CD4-positive, alpha-beta memory T cell (primary cell): ENCODE results near the gene AIF1L. TPM values are rescaled to one million over a fixed set of nuclear protein-coding genes. Genes with fewer than 3 reads are reported as not detected.
"Not testable (repeated sequence)": the region's sequence is repeated elsewhere in the genome, so short reads cannot be mapped to it uniquely, and the experiment has no call there.

Experiments used
- CTCF ChIA-PET: fragments of 350-600 bp; sonication (Branson Sonifier 250); formaldehyde crosslinking; loops from one replicate; lab custom pipeline; 2021; ENCODE audit warnings: inconsistent platforms; ENCODE audit not compliant: partially characterized antibody; lab: Charles Lee
- POLR2A ChIA-PET: fragments of 350-600 bp; sonication (Branson Sonifier 250); formaldehyde crosslinking; loops from one replicate; lab custom pipeline; 2021; ENCODE audit not compliant: partially characterized antibody; lab: Charles Lee
- DNase-seq, 5 donors: peaks; one replicate each; pipeline versions ENCODE4 v3.0.0 to v3.0.0-alpha.2; 2020 to 2022; ENCODE audit warnings: mixed read lengths in 1 of 5
- H3K27ac ChIP-seq: one replicate; pipeline ENCODE4 v1.7.0; 2013; ENCODE audit warnings: low read depth, low read length
- H3K27me3 ChIP-seq: 2 replicates; pipeline ENCODE4 v1.7.0; 2013; ENCODE audit warnings: mild to moderate bottlenecking, low read length, moderate library complexity; ENCODE audit not compliant: insufficient read depth
- H3K36me3 ChIP-seq: 2 replicates; pipeline ENCODE4 v1.7.0; 2013; ENCODE audit warnings: mild to moderate bottlenecking, low read length, moderate library complexity; ENCODE audit not compliant: insufficient read depth
- H3K4me1 ChIP-seq: 2 replicates; pipeline ENCODE4 v1.7.0; 2013; ENCODE audit warnings: mild to moderate bottlenecking, low read length, moderate library complexity; ENCODE audit not compliant: insufficient read depth
- H3K4me3 ChIP-seq, 2 donors: one replicate each; pipeline ENCODE4 v1.7.0; 2013; ENCODE audit warnings: low read length in 2 of 2, mild to moderate bottlenecking in 1 of 2
- H3K9me3 ChIP-seq, 2 donors: one replicate each; pipeline ENCODE4 v1.7.0; 2013; ENCODE audit warnings: low read length in 2 of 2, control low read depth in 1 of 2; ENCODE audit not compliant: control insufficient read depth in 1 of 2
- H3K27ac Mint-ChIP-seq, 7 donors: one replicate each; pipeline ENCODE4 v1.8.0; 2020 to 2021; ENCODE audit warnings: mixed read lengths in 7 of 7, mild to moderate bottlenecking in 6 of 7, inconsistent platforms in 3 of 7, moderate library complexity in 3 of 7
- H3K27me3 Mint-ChIP-seq, 2 donors: one replicate each; pipeline ENCODE4 v1.8.0; 2020 to 2021; ENCODE audit warnings: mixed read lengths in 2 of 2
- H3K36me3 Mint-ChIP-seq, 2 donors: one replicate each; pipeline ENCODE4 v1.8.0; 2020 to 2021; ENCODE audit warnings: mixed read lengths in 2 of 2, inconsistent platforms in 1 of 2, mild to moderate bottlenecking in 1 of 2
- H3K4me1 Mint-ChIP-seq, 4 donors: one replicate each; pipeline ENCODE4 v1.8.0; 2020 to 2021; ENCODE audit warnings: mixed read lengths in 4 of 4, mild to moderate bottlenecking in 1 of 4
- H3K4me3 Mint-ChIP-seq, 8 donors: one replicate each; pipeline ENCODE4 v1.8.0; 2020 to 2021; ENCODE audit warnings: mixed read lengths in 8 of 8, mild to moderate bottlenecking in 7 of 8, moderate library complexity in 6 of 8, inconsistent platforms in 3 of 8
- H3K9me3 Mint-ChIP-seq, 8 donors: one replicate each; pipeline ENCODE4 v1.8.0; 2020 to 2021; ENCODE audit warnings: mixed read lengths in 8 of 8, mild to moderate bottlenecking in 5 of 8, inconsistent platforms in 3 of 8, moderate library complexity in 1 of 8
- intact Hi-C: fragments of 100-400 bp; cut with micrococcal nuclease; formaldehyde crosslinking; loops from one replicate; pipeline ENCODE4 v1.15.1; 2023
- polyA plus RNA-seq, 2 donors: library from polyadenylated mRNA; unstranded; fragments of 300-500 nt; fragmentation: Illumina TruSeq; gene quantifications; one replicate each; pipeline ENCODE4 v1.2.3, GENCODE V29; 2021
- total RNA-seq, 2 experiments: library from RNA; stranded (reverse); gene quantifications; one replicate each; pipeline ENCODE4 v1.2.3, GENCODE V29; 2021

Gene AIF1L
- total and polyA plus RNA-seq, 4 experiments from 2014 or later: 0.15 TPM; not detected in 3

- H3K9me3 ChIP-seq, H3K4me3 ChIP-seq, DNase-seq, H3K27ac Mint-ChIP-seq, intact Hi-C loops, H3K36me3 Mint-ChIP-seq, H3K36me3 ChIP-seq, H3K4me3 Mint-ChIP-seq, H3K9me3 Mint-ChIP-seq, H3K4me1 ChIP-seq, H3K27ac ChIP-seq: not testable (repeated sequence)
- H3K27me3 Mint-ChIP-seq: peaks cover 13 to 15% of the 10 kb centered on the region in 2 donors
- H3K4me1 Mint-ChIP-seq: peaks cover 5 to 13% (median 11%) of the 10 kb centered on the region in 4 donors
- CTCF ChIA-PET: interaction anchor here (0.6 kb wide), 1 partner anchor 185 kb away, joined by 3 read pairs; no protein-coding TSS in a partner anchor
- H3K27me3 ChIP-seq: peaks cover 10% of the 10 kb centered on the region
- POLR2A ChIA-PET: interaction anchor here (0.5 kb wide), 1 partner anchor 11 kb away, joined by 3 read pairs; no protein-coding TSS in a partner anchor
These were observed 3.5 kb downstream of the AIF1L start for GRCh38 chr9:131099845-131100244.

DNA sequence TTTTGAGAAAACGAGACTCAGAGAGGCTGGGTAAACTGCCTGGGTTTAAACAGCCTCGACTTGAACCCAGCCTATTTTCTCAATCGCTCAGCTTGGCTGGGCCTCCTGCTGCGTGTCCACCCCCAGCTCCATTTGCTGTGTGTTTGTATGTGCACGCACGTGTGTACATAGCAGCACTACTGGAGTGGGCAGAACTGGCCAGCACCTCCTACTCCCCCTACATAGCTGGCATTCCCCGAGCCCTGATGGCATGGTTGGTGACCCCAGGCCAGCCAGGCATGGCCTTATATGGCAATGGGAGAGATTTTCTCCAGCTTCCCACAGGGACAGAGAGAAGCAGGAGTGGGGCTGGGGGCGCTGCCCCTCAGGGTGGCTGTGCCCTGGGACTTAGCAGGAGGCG lies 4.1 kb downstream of the AIF1L start:
- no peaks in the 10 kb centered on the region for H3K36me3 Mint-ChIP-seq

GRCh38 chr9:131101207-131101964 lies 5.1 kb downstream of the AIF1L start:
- Histone ChIP-seq H3K27ac (no peak overlapping the region), H3K36me3 (no peaks in the 10 kb centered on the region), H3K27me3 (no peaks in the 10 kb centered on the region), H3K4me3 (no peak overlapping the region), H3K9me3 (no peaks in the 10 kb centered on the region), H3K4me1 (peaks cover 7% of the 10 kb centered on the region)
- peaks cover 0 to 2% (median 0%) of the 10 kb centered on the region in 8 donors for H3K9me3 Mint-ChIP-seq
- DNase-seq: no peak
- no peaks in the 10 kb centered on the region for H3K36me3 Mint-ChIP-seq
- POLR2A ChIA-PET: no interaction called here
- peaks cover 2 to 7% (median 6%) of the 10 kb centered on the region in 4 donors for H3K4me1 Mint-ChIP-seq
- intact Hi-C loops: no loop called here
- H3K27ac Mint-ChIP-seq: no peak overlapping the region
- H3K27me3 Mint-ChIP-seq: peaks cover 4 to 8% of the 10 kb centered on the region in 2 donors
- CTCF ChIA-PET: no interaction called here
- H3K4me3 Mint-ChIP-seq: no peak overlapping the region

More for the DNA sequence above, 4.1 kb downstream of the AIF1L start:
- H3K36me3 ChIP-seq: no peaks in the 10 kb centered on the region
- H3K4me1 ChIP-seq: peaks cover 7% of the 10 kb centered on the region
- peaks cover 5 to 13% (median 10%) of the 10 kb centered on the region in 4 donors for H3K4me1 Mint-ChIP-seq
- H3K27ac Mint-ChIP-seq: peak overlapping the region in 1 of 7 donors; percentile 43
- H3K4me3 ChIP-seq: no peak overlapping the region
- POLR2A ChIA-PET: no interaction called here
- peaks cover 6% of the 10 kb centered on the region for H3K27me3 ChIP-seq
- no peak overlapping the region for H3K4me3 Mint-ChIP-seq
- no peaks in the 10 kb centered on the region for H3K9me3 Mint-ChIP-seq
- intact Hi-C loops: no loop called here
- no peak overlapping the region for H3K27ac ChIP-seq
- CTCF ChIA-PET: no interaction called here
- no peaks in the 10 kb centered on the region for H3K9me3 ChIP-seq
- H3K27me3 Mint-ChIP-seq: peaks cover 10 to 12% of the 10 kb centered on the region in 2 donors
- no peak for DNase-seq

GRCh38 chr9:131103024-131103423 lies 6.7 kb downstream of the AIF1L start:
- Histone ChIP-seq H3K4me3 (no peak overlapping the region), H3K4me1 (peaks cover 7% of the 10 kb centered on the region), H3K27ac (no peak overlapping the region), H3K27me3 (no peaks in the 10 kb centered on the region), H3K9me3 (no peaks in the 10 kb centered on the region), H3K36me3 (no peaks in the 10 kb centered on the region)
- Mint-ChIP-seq H3K4me3 (no peak overlapping the region), H3K36me3 (no peaks in the 10 kb centered on the region), H3K4me1 (peaks cover 0 to 4% (median 0%) of the 10 kb centered on the region in 4 donors), H3K9me3 (peaks cover 0 to 2% (median 0%) of the 10 kb centered on the region in 8 donors), H3K27me3 (peaks cover 0 to 3% of the 10 kb centered on the region in 2 donors), H3K27ac (no peak overlapping the region)
- DNase-seq: no peak
- intact Hi-C loops: no loop called here
- CTCF ChIA-PET: no interaction called here
- POLR2A ChIA-PET: no interaction called here

- ChIA-PET CTCF (no interaction called here), POLR2A (no interaction called here)
- Histone ChIP-seq H3K9me3 (no peaks in the 10 kb centered on the region), H3K27me3 (no peaks in the 10 kb centered on the region), H3K4me1 (peaks cover 7% of the 10 kb centered on the region), H3K4me3 (no peak overlapping the region), H3K36me3 (no peaks in the 10 kb centered on the region), H3K27ac (no peak overlapping the region)
- H3K4me1 Mint-ChIP-seq: peaks cover 0 to 4% (median 0%) of the 10 kb centered on the region in 4 donors
- H3K4me3 Mint-ChIP-seq: no peak overlapping the region
- peaks cover 0 to 3% of the 10 kb centered on the region in 2 donors for H3K27me3 Mint-ChIP-seq
- H3K9me3 Mint-ChIP-seq: peaks cover 0 to 2% (median 0%) of the 10 kb centered on the region in 8 donors
- no peak overlapping the region for H3K27ac Mint-ChIP-seq
- intact Hi-C loops: no loop called here
- no peaks in the 10 kb centered on the region for H3K36me3 Mint-ChIP-seq
- DNase-seq: no peak
These were observed 7.2 kb downstream of the AIF1L start for GRCh38 chr9:131103535-131103934.

- Mint-ChIP-seq H3K4me3 (no peak overlapping the region), H3K9me3 (peaks cover 0 to 2% (median 0%) of the 10 kb centered on the region in 8 donors), H3K27me3 (peaks cover 0 to 3% of the 10 kb centered on the region in 2 donors), H3K36me3 (no peaks in the 10 kb centered on the region), H3K27ac (no peak overlapping the region), H3K4me1 (peaks cover 0 to under 1% (median 0%) of the 10 kb centered on the region in 4 donors)
- peaks cover 7% of the 10 kb centered on the region for H3K4me1 ChIP-seq
- no peaks in the 10 kb centered on the region for H3K27me3 ChIP-seq
- H3K36me3 ChIP-seq: no peaks in the 10 kb centered on the region
- intact Hi-C loops: no loop called here
- CTCF ChIA-PET: no interaction called here
- no peak for DNase-seq
- H3K27ac ChIP-seq: no peak overlapping the region
- H3K9me3 ChIP-seq: no peaks in the 10 kb centered on the region
- no peak overlapping the region for H3K4me3 ChIP-seq
- POLR2A ChIA-PET: no interaction called here
These were observed 7.8 kb downstream of the AIF1L start for GRCh38 chr9:131104016-131104740.

DNA sequence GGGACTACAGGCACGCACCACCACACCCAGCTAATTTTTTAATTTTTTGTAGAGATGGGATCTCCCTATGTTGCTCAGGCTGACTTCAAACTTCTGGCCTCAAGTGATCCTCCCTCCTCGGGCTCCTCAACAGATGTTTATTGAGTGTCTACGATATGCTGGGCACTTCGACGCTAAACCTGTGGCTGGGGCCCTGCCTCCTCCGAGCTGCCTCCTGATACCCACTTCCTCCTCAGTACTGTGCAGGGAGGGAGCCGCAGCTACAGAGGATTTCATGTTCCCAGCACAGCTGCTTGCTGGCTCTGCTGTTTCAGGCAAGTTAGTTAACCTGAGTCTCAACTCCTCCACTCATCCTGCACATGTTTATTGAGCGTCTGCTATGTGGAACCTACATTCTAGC lies 9.6 kb downstream of the AIF1L start:
- no peak overlapping the region for H3K4me3 Mint-ChIP-seq
- peaks cover 0 to 2% (median 0%) of the 10 kb centered on the region in 8 donors for H3K9me3 Mint-ChIP-seq
- no peaks in the 10 kb centered on the region for H3K4me1 Mint-ChIP-seq
- CTCF ChIA-PET: no interaction called here
- H3K27me3 Mint-ChIP-seq: peaks cover 2 to 3% of the 10 kb centered on the region in 2 donors
- intact Hi-C loops: no loop called here
- peaks cover 7% of the 10 kb centered on the region for H3K4me1 ChIP-seq
- DNase-seq: no peak
- no peaks in the 10 kb centered on the region for H3K36me3 ChIP-seq
- no peak overlapping the region for H3K27ac ChIP-seq
- no peaks in the 10 kb centered on the region for H3K36me3 Mint-ChIP-seq
- H3K4me3 ChIP-seq: no peak overlapping the region
- no peaks in the 10 kb centered on the region for H3K9me3 ChIP-seq
- POLR2A ChIA-PET: no interaction called here
- H3K27me3 ChIP-seq: no peaks in the 10 kb centered on the region
- H3K27ac Mint-ChIP-seq: no peak overlapping the region
